PC-9 (cell line): ENCODE results near the gene COG5. TPM values are rescaled to one million over a fixed set of nuclear protein-coding genes. Genes with fewer than 3 reads are reported as not detected.

Experiments
- BruUV-seq: library from RNA; stranded (reverse); fragments of 400-500 nt; replicated peaks from 2 replicates; lab custom pipeline; 2021; lab: Mats Ljungman, UMichigan
- CTCF ChIA-PET: fragments of 300-600 bp; sonication (Branson Sonifier 250); formaldehyde crosslinking; loops from one replicate; lab custom pipeline; 2022; ENCODE audit warnings: antibody characterized with exemption; lab: Charles Lee
- POLR2A ChIA-PET: fragments of 300-600 bp; sonication (Branson Sonifier 250); formaldehyde crosslinking; loops from one replicate; lab custom pipeline; 2022; ENCODE audit warnings: antibody characterized with exemption; ENCODE audit not compliant: unreplicated experiment; lab: Charles Lee
- DNase-seq, 2 experiments: peaks; one replicate each; pipeline versions ENCODE4 v3.0.0 to v3.0.0-alpha.2; 2015 to 2022; ENCODE audit warnings: mixed read lengths in 1 of 2
- H2AFZ ChIP-seq: fragments of 200-600 bp; sonication (generic); 2 replicates; pipeline ENCODE4 v1.8.1; 2017; ENCODE audit warnings: antibody characterized with exemption
- H3F3A ChIP-seq: fragments of 200-600 bp; sonication (generic); 2 replicates; pipeline ENCODE4 v1.8.1; 2017; ENCODE audit warnings: antibody characterized with exemption, mild to moderate bottlenecking, low read depth; ENCODE audit not compliant: insufficient read depth
- H3K27ac ChIP-seq: fragments of 200-600 bp; sonication (generic); 2 replicates; pipeline ENCODE4 v1.6.1; 2016; ENCODE audit warnings: mixed run types
- H3K27me3 ChIP-seq: fragments of 200-600 bp; sonication (generic); 2 replicates; pipeline ENCODE4 v1.6.1; 2016; ENCODE audit warnings: low read depth, mixed run types; ENCODE audit not compliant: insufficient read depth
- H3K36me3 ChIP-seq: fragments of 200-600 bp; sonication (generic); 2 replicates; pipeline ENCODE4 v1.6.1; 2016; ENCODE audit warnings: low read depth, mixed run types
- H3K4me1 ChIP-seq: fragments of 200-600 bp; sonication (generic); replicated peaks from 2 replicates; pipeline ENCODE4 v1.6.1; 2016; ENCODE audit warnings: mixed run types; ENCODE audit not compliant: insufficient read depth
- H3K4me2 ChIP-seq: fragments of 200-600 bp; sonication (generic); 2 replicates; pipeline ENCODE4 v1.6.1; 2017; ENCODE audit warnings: mixed run types
- H3K4me3 ChIP-seq: fragments of 200-600 bp; sonication (generic); 2 replicates; pipeline ENCODE4 v1.6.1; 2016; ENCODE audit warnings: mixed run types
- H3K79me2 ChIP-seq: fragments of 200-600 bp; sonication (generic); 2 replicates; pipeline ENCODE4 v1.6.1; 2017; ENCODE audit warnings: low read depth, mixed run types
- H3K9me2 ChIP-seq: fragments of 200-600 bp; sonication (generic); 2 replicates; pipeline ENCODE4 v1.8.1; 2017; ENCODE audit warnings: mild to moderate bottlenecking; ENCODE audit not compliant: insufficient read depth
- H3K9me3 ChIP-seq: fragments of 200-600 bp; sonication (generic); 2 replicates; pipeline ENCODE4 v1.8.1; 2016; ENCODE audit warnings: low read depth; ENCODE audit not compliant: insufficient read depth
- H4K20me1 ChIP-seq: fragments of 200-600 bp; sonication (generic); 2 replicates; pipeline ENCODE4 v1.8.1; 2017; ENCODE audit not compliant: insufficient read depth
- CTCF ChIP-seq: fragments of 200-600 bp; sonication (generic); conservative IDR thresholded peaks from 2 replicates; pipeline ENCODE4 v1.6.1; 2017; ENCODE audit warnings: mixed run types, antibody characterized with exemption, mild to moderate bottlenecking, moderate library complexity
- EZH2 ChIP-seq: fragments of 200-600 bp; sonication (generic); IDR thresholded peaks from 2 replicates; pipeline ENCODE4 v1.8.0; 2017; ENCODE audit warnings: antibody characterized with exemption, low read depth
- intact Hi-C: fragments of 100-400 bp; cut with micrococcal nuclease; formaldehyde crosslinking; loops from one replicate; pipeline ENCODE4 v1.10.0; 2022; ENCODE audit not compliant: unreplicated experiment
- total RNA-seq: library from RNA; stranded (reverse); gene quantifications from 2 replicates; pipeline ENCODE4 v1.2.3, GENCODE V29; 2021

COG5 gene
- total RNA-seq, 1 experiment from 2014 or later = 43.5 TPM

- Histone ChIP-seq H3F3A (no peaks in the 10 kb centered on the region; the same call in 1 of the 2 replicates), H3K4me1 (no peaks in the 10 kb centered on the region), H3K4me3 (no peak overlapping the region), H3K4me2 (no peak overlapping the region), H3K27ac (no peak overlapping the region), H3K27me3 (no peaks in the 10 kb centered on the region), H3K36me3 (no peaks in the 10 kb centered on the region), H3K9me3 (no peaks in the 10 kb centered on the region), H4K20me1 (no peaks in the 10 kb centered on the region; the same call in 1 of the 2 replicates), H3K9me2 (no peaks in the 10 kb centered on the region), H2AFZ (no peak overlapping the region), H3K79me2 (no peaks in the 10 kb centered on the region)
- no peak for TF ChIP-seq CTCF
- TF ChIP-seq EZH2 = no peak
- ChIA-PET POLR2A (no interaction called here), CTCF (no interaction called here)
- intact Hi-C loops = no loop called here
- BruUV-seq = no TSS peak
- DNase-seq = no peak
Observed at GRCh38 chr7:107446531-107446930, 117.2 kb downstream of the COG5 start.

- TF ChIP-seq EZH2 (no peak), CTCF (no peak)
- Histone ChIP-seq H3F3A (no peaks in the 10 kb centered on the region), H3K4me1 (no peaks in the 10 kb centered on the region), H3K4me3 (no peak overlapping the region), H3K9me3 (no peaks in the 10 kb centered on the region), H3K4me2 (no peak overlapping the region), H3K27ac (no peak overlapping the region), H2AFZ (no peak overlapping the region), H4K20me1 (no peaks in the 10 kb centered on the region), H3K9me2 (no peaks in the 10 kb centered on the region), H3K36me3 (no peaks in the 10 kb centered on the region), H3K79me2 (no peaks in the 10 kb centered on the region), H3K27me3 (no peaks in the 10 kb centered on the region)
- CTCF ChIA-PET = no interaction called here
- intact Hi-C loops = no loop called here
- DNase-seq = no peak
- POLR2A ChIA-PET = interaction anchor here (0.6 to 0.8 kb wide), 2 partner anchors 64 to 553 kb away, joined by 3 read pairs; no protein-coding TSS in a partner anchor
- no TSS peak for BruUV-seq
Observed at GRCh38 chr7:107442678-107443077, 121.0 kb downstream of the COG5 start.

GRCh38 chr7:107441581-107442422 is 121.9 kb downstream of the COG5 start:
- Histone ChIP-seq H4K20me1 (no peaks in the 10 kb centered on the region), H3F3A (no peaks in the 10 kb centered on the region), H3K27me3 (no peaks in the 10 kb centered on the region), H2AFZ (no peak overlapping the region), H3K4me3 (no peak overlapping the region), H3K36me3 (no peaks in the 10 kb centered on the region), H3K4me1 (no peaks in the 10 kb centered on the region), H3K27ac (no peak overlapping the region), H3K4me2 (no peak overlapping the region), H3K9me2 (no peaks in the 10 kb centered on the region), H3K79me2 (no peaks in the 10 kb centered on the region), H3K9me3 (no peaks in the 10 kb centered on the region)
- ChIA-PET POLR2A (interaction anchor here (0.6 to 0.8 kb wide), 2 partner anchors 65 to 554 kb away, joined by 3 read pairs; no protein-coding TSS in a partner anchor), CTCF (no interaction called here)
- TF ChIP-seq EZH2 = no peak
- TF ChIP-seq CTCF = no peak
- BruUV-seq = no TSS peak
- DNase-seq = no peak
- intact Hi-C loops = no loop called here
